Measurements from ENCODE around the gene SEMA3C.
"Not testable (repeated sequence)": the region's sequence is repeated elsewhere in the genome, so short reads cannot be mapped to it uniquely, and the experiment has no call there.

The SEMA3C gene

GRCh38 chr7:80918909-80919721 is at the start of gene SEMA3C:
Gene SEMA3C (minus strand): TSS chr7:80919051. CDS start chr7:80916781, 2,270 bp downstream.
- peak; percentile 84 for DNase-seq

DNA sequence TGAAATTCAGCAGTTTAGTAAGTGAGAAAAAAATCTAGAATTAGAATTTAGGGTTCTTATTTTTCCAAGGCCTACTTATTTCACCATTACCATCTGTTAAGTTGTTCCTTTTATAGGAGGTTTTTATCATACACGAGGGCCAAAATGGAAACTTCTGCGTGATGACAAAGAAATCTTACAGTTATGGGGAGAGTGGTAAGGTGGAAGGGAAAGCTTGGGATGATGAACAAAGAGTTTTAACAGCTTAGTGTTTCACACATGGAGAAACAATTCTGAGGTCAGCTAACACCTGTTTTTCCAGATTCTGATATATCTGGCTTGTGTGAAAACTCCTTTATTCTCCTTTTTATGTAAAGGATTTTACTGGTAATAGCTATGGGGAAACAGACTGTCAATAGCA is 49.8 kb upstream of the SEMA3C start:
- no peak for DNase-seq

DNA sequence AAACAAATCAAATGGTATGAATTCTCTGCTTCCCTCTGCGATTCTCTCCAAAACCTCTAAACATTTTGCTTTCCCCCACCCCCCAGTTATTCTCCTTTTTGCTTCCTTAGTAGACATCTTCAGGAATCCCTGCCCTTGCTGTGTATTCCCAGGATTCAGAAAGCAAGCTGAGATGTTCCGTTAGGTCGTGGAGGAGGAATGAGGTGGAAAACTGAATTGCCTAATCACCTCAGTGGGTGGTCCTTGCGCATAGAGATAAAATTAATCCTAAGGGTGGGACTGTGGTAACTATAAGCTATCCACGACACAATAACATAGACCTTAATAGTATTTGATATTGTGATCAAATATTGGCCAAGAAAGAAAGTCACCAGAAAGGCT is 49.1 kb upstream of the SEMA3C start:
- DNase-seq, result no peak

GRCh38 chr7:80967071-80967916 is 48.4 kb upstream of the SEMA3C start:
- no peak for DNase-seq

GRCh38 chr7:80960244-80960795 is 41.5 kb upstream of the SEMA3C start:
- DNase-seq, result no peak

- DNase-seq, result no peak
Observed at GRCh38 chr7:80957226-80957777, 38.5 kb upstream of the SEMA3C start.

- no peak for DNase-seq
Observed at GRCh38 chr7:80954191-80954590, 35.3 kb upstream of the SEMA3C start.

DNA sequence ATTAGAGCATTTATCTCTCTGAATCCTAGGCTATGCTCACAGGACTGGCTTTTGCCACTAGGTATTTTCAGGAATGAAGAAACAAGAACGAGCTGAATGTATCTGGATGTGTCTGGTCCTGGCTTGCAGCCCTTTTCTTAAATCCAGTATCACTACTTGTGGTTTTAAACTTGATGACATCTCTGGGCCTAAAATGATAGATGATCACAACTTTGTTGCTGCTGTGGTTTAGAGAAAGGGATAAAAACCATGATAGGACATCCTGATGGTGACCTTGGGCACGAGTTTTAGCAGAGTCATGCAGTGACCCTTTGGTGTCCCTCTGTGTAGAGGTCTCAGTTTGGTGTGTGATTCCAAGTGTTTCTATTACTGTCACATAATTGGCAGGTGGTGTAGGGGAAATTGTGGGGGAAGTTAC is 31.7 kb upstream of the SEMA3C start:
- no peak for DNase-seq

- DNase-seq, result no peak
Observed at GRCh38 chr7:80949449-80949848, 30.6 kb upstream of the SEMA3C start.

DNA sequence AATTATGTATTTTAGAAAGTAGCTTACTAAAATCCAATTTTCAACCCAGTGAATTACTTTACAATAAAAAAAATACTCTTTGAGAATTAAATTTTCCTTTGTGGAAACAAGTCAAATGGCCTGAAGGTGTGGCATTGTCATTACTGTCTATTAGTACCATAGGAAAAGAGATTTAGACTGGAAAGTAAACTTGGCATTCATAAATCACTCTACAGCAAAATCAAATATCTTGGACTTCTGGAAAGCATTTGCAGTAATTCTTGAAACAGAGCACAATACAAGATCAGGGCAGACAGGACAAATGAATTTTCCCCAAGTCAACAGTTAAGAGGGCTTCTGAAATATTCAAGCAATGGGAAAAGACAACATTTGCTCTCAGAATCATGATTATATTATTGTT is 28.0 kb upstream of the SEMA3C start:
- DNase-seq, result no peak

DNA sequence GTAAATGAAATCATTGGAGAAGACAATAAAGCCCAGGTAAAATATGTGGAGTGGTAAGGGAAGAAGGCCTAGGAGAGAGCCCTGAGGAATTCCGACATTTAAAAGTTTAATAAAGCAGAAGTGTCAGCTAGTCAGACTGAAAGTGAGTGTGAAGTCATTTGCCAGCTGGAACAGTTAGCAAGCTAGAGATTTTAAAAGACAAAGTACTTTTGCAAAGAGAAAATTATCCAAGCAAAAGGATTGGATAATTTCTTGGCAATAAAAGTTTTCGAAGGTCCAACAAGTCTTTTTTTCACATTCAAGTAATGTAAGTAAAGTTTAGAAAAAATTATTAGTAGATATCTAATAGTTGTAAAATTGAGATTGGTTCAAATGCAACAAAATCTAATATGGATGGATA is 27.1 kb upstream of the SEMA3C start:
- no peak for DNase-seq

- DNase-seq, result no peak
Observed at GRCh38 chr7:80943342-80943741, 24.5 kb upstream of the SEMA3C start.

- no peak for DNase-seq
Observed at GRCh38 chr7:80942261-80943041, 23.6 kb upstream of the SEMA3C start.

- no peak for DNase-seq
Observed at GRCh38 chr7:80941208-80941758, 22.4 kb upstream of the SEMA3C start.

DNA sequence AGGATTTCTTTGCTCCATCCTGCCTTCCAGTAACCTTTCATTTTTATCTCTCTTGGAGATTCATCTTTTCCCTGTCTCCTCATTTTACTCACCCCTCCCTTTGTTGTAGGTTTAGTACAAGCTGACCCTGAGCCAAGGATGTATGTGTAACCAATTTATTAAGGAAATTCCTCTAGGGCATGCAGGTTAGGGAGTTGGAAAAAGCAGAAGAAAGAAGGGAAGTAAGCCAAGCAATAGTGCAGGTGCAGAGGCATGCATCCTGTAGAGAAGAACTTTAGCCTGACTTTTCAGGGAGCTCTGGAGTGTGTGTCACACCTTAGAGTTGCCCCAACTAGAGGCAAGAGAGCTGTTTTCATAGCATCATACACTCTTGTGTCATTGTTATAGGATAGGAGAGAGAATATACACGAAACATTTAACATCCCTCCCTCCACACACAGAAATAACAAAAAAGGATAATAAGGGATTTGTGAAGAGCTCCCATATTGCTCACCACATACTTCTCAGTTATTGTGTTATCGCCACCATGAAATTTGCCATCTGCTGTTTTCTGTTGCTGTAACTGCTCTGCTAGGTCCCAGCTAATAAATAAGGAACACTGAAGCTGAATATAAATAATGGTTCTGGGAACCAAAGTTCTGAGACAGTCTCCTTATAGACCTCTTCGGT is 21.8 kb upstream of the SEMA3C start:
- DNase-seq, result no peak

GRCh38 chr7:80937336-80937735 is 18.5 kb upstream of the SEMA3C start:
- no peak for DNase-seq

DNA sequence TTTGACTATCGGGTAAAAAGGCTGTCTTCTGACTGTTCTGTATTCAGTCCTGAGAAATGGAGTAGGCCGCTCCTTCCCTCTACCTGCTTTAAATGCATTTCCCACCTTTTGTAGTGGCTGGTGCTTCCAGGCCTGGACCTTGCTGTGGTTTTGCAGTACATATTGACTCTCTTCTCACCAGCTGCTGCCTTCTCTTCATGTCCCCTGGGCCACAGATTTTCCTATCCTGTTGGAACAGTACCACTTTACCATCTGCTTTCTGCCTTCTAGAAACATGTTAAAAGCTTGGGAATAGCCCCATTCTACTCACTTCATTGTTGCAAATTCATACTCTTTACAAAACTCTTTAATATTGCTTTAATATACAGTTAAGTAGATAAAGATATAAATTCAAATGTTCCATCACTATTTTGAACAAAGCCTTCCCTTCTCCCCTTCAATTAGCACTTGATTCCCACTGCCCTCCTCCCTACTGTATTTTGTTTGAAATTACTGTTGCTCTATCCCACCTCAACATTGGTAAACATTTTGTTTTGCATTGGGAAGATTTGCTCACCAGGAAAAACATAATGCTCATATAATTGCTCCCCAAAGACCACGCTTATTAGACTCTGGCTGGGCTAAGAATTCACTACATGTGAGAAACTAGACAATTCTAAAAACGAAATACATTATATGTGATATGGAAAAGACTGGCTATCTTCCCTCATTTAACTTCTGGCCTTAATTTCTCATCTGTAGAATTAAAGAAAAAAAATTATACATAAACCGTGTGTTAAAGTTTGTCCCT is 17.3 kb upstream of the SEMA3C start:
- no peak for DNase-seq

GRCh38 chr7:80934321-80934720 is 15.5 kb upstream of the SEMA3C start:
- no peak for DNase-seq

GRCh38 chr7:80932536-80932935 is 13.7 kb upstream of the SEMA3C start:
- no peak for DNase-seq

DNA sequence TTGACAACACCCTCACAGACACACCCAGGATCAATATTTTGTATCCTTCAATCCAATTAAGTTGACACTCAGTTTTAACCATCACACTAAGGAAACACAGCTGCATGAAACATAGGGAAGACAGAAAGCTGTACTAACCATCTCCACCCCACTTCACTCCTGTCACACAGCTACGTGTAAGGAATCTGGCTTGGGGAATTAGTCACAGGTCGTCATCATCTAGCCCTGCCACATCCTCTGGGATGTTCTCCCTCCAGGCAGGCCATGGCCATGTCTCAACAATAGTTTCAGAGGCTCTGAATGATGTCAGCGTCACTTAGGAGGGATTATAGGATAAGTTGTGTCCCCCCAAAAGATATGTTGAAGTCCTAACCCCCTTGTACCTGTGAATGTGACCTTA is 10.8 kb upstream of the SEMA3C start:
- DNase-seq, result no peak

DNA sequence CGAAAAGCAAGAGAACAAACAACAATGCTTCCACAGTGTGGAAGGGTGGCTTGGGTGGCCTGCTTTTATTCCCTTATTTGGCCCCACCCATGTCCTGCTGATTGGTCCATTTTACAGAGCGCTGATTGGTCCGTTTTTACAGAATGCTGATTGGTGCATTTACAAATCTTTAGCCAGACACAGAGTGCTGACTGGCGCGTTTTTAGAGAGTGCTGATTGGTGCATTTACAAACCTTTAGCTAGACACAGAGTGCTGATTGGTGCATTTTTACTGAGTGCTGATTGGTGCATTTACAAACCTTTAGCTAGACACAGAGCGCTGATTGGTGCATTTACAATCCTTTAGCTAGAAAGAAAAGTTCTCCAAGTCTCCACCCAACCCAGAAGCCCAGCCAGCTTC is 8.1 kb upstream of the SEMA3C start:
- not testable (repeated sequence) for DNase-seq

Data from NCI-H774 (cell line).